ENCODE measurements around the gene TSPYL1.

Gene TSPYL1

DNA sequence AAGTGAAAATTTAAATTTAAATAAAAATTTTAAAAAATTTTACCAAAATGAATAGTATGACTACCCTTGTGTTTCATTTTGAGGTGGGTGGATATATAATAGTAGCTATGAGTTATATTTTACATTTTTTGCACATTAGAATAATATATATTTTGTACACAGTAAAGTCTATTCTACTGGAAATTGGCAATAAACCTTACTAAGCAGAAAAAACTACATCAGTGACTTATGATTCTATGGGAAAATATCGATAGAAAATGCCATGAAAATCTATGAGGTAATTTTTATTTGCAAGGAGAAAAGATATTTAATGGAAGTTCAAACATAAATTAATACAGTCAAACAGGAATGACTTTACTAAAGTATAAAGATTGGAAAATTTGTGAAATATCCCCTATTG is 23.0 kb downstream of the TSPYL1 start:
- no peak for DNase-seq

DNA sequence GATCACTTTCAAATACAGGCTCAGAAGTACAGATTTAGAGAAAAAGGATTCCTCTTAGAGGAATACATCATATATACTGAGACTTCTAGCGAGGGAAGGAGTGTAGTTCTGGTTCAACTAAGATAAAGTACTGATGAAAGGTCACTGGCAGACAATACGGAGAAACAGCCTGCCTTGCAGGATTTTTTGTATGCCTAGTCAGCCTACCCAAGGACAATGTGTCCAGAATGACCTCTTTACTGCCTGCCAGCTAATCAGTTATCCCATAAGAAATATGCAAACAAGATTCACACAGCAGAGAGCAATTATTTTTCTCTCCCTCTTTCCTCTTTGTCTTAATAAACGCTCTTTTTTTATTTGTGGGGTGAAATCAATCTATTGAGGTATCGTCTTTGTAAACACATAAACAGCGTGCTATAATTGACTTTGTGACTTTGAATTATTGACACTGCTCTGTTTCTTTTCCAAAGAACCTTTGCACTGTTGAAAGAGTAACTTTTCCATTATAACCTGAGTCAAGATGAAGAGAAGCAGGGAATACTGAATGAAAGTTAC is 24.4 kb downstream of the TSPYL1 start:
- no peak for DNase-seq

DNA sequence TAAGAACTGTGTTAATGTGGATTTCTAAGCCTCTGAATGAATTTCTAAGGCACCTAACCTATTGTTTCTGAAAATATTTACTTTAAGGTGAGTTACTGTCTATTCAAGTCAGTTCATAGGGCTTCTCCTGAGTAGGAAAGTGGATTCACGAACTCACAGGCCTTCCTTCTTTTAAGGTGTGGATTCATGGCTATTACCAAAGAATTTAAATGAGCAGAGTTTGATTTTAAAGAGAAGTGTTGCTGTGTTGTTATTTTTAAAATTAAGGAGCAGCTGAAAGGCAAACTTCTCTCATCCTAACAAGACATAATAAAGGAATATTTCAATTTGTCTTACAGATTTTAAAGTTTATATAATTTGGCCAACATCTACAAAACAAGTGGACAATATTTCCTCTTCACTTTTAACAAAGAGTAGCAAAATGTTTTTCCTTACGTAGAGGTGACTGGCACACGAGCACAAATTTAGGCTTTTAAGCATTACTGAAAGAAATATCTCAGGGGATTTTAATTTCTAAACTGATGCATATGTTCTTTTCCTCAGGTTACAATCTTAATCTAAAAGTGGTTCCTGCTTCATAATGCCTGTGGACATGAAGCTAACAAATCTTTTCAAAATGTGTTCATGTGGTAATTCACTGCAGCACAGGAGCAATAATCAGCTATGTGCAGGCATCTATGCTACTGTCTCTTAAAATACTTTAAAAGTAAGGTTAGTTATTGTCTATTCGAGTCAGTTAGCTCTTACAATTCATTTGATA is 25.3 kb downstream of the TSPYL1 start:
- no peak for DNase-seq

GRCh38 chr6:116253505-116254296 is 26.0 kb downstream of the TSPYL1 start, which contains the start of gene TSPYL4:
TSPYL4 (minus strand) TSS chr6:116254075; CDS start chr6:116254008, 67 bp downstream.
- peak; percentile 74 to 95 (median 90) for DNase-seq

DNA sequence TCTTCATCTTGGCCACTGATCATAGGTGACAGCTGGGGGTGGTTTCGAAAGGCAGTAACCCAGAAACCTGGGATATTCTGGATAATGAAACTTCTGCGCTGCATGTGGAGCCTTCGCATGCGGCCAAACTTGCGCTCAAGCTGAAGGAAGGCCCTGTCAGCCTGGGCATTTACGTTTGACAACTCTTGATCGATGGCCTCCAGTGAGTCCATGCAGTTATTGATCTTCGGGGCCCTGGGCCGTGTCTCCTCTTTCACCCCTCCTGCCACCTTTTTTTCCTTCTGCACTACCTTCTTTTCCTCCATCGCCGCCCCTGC is 26.6 kb downstream of the TSPYL1 start:
- DNase-seq: no peak

DNA sequence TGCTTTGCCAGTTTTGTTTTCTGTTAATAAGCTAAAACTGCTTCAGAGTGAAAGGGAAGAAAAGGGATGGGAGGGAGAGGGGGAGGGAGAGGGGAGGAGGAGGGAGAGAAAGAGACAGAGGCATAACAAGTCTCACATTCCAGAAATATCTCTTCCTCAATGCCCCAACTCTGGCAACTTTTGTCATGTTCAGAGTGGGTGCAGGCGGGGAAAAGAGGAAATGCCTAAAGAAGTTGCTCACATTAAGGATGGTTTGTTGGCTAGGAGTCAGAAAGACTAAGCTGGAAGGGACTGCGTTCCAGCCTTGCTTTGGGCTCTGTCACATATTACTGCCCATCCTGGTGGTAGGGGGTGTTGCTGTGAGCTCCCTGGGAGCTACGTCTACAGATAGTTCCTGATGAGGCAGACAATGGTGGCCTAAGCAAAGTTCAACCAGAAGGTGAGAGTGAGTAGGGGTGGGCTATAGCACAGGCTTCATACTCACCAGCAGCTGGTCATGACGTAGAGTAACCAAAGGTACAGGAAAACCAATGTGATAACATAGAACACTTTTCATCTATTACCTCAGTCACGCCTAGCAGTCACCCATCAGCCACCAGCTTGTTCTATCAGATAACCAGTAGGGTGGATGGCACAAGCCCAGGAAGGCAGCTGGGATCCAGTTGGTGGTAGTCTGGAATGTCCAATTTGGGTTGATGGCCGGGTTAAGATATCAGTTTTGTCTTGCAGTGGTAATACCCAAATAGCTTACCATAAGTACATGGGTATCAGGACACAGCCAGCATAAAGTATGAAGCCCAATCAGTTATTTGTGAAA is 28.0 kb downstream of the TSPYL1 start:
- DNase-seq: no peak

GRCh38 chr6:116248577-116248976 is 31.2 kb downstream of the TSPYL1 start:
- DNase-seq: no peak

DNA sequence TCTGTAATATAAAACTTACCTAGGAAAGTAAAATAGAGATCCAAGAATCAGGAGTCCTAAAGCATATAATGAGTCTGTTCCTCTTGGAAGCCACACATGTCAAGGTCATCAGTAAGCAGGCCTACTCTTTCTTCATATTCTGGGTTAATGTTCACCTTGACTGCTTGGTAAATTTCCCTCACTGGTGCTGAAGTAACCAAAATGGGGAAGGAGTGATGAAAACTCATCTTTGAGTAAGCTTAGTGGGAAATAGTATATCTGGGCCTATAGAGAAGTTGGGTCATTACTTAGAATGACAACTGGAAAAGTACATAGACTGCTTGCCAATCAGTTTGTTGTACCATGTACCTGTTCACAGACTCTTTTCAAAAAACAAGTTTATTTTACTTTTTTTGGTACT is 32.4 kb downstream of the TSPYL1 start:
- no peak for DNase-seq

- DNase-seq: no peak
These were observed 33.6 kb downstream of the TSPYL1 start for GRCh38 chr6:116246089-116246488.

DNA sequence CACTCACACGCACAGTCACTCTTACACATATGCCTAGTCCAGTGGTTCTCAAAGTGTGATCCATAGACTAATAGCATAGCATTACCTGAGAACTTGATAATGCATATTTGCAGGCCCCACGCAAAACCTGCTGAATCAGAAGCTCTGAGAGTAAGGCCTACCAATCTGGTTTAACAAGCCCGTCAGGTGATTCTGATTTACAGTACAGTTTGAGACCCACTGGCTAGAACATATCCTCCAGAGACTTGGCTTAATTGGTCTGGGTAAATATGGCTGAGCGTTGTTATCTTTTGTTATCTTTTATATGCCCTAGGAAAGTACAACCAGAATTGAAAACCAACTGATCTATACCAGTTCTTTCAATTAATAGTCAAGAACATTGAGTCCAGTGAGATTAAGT is 35.4 kb downstream of the TSPYL1 start:
- no peak for DNase-seq

DNA sequence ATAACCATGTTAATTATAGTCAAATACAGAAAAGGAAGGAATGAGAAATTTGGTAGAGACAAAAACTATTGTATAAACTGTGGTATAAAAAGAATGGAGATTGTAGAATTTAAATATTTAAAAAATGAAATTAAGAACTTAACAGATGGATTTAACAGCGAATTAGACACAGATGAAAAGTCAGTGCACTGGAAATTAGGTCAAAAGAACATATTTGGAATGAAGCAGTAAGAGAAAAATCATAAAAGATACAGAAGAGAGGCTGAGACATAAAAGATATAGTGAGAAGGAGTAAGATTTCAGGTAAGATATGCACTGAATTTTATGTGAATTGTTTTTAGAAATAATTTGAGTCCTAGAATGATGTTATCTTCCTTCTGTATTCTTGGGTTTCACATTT is 39.9 kb downstream of the TSPYL1 start:
- no peak for DNase-seq

- no peak for DNase-seq
These were observed 40.5 kb downstream of the TSPYL1 start for GRCh38 chr6:116239256-116239655.

- DNase-seq: no peak
These were observed 41.6 kb downstream of the TSPYL1 start for GRCh38 chr6:116238083-116238482.

DNA sequence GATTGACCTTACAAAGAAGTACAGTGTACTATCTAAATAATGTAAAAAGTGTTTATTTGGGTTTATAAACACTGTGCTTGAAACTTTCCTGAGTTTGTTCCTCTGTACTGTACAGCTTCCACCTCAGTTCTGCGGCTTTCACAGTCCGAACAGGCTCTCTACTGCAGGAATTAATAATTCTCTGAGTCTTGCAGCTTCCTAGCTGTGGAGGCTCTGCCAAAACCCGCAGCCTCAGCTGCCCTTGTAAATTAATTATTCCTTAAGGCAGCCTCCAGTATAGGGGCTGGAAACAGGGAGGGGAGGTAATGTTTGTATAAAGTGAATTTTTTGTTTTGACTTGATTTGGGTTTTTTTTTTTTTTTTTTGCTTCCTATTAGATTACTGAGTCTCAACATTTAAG is 45.0 kb downstream of the TSPYL1 start:
- DNase-seq: no peak

GRCh38 chr6:116229287-116229913 is 50.3 kb downstream of the TSPYL1 start:
- DNase-seq: peak in 1 of 5 experiments; percentile 43

All from T-helper 2 cell (primary cell).